T-helper 1 cell treated with Interleukin-12 subunit alpha and Interleukin-12 subunit beta and Interleukin-4 antibody, amounts not matched to agents 30 ng/mL and 1 ng/mL, for 36 hours (primary cell): ENCODE results near the gene PON3. TPM values are rescaled to one million over a fixed set of nuclear protein-coding genes. Genes with fewer than 3 reads are reported as not detected.

Source experiments
- intact Hi-C: fragments of 100-400 bp; cut with micrococcal nuclease; formaldehyde crosslinking; loops from one replicate; pipeline ENCODE4 v1.15.1; 2024
- total RNA-seq: library from RNA; stranded (reverse); gene quantifications from 2 replicates; pipeline ENCODE4 v1.2.3, GENCODE V29; 2022

The PON3 gene
- total RNA-seq, 1 donor from 2014 or later: not detected

GRCh38 chr7:95342642-95343307 lies 53.4 kb downstream of the PON3 start:
- intact Hi-C loops: no loop called here

GRCh38 chr7:95342029-95342428 lies 54.1 kb downstream of the PON3 start:
- intact Hi-C loops: no loop called here

GRCh38 chr7:95340491-95340890 lies 55.7 kb downstream of the PON3 start:
- intact Hi-C loops: no loop called here

GRCh38 chr7:95338832-95339231 lies 57.3 kb downstream of the PON3 start:
- intact Hi-C loops: loop anchor here (10.0 kb wide), 1 partner anchor 1146 kb away; no protein-coding TSS in a partner anchor

DNA sequence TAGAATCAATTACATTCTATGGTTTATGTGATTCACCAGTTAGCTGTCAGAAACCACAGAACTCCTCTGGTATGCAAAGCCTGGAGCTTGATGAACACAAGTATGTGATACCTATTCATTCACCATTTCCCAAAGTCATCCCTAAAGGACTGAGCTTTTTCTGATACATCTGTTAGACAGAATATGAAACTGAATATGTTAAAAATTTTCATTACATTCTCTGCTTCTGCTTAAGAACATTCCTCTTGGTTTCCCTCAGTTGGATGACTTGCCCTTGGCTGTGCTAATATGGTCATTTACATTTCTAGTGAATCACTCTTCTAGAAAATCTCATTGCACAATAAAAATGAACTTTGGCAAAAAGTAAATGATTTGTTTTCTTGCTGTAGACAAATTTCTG lies 61.1 kb downstream of the PON3 start:
- intact Hi-C loops: loop anchor here (10.0 kb wide), 1 partner anchor 1150 kb away; no protein-coding TSS in a partner anchor

- intact Hi-C loops: loop anchor here (5.0 to 10.0 kb wide), 3 partner anchors 677 to 1332 kb away; partner anchors contain the start of genes BET1 and SGCE
Observed at GRCh38 chr7:95334447-95334846, 61.7 kb downstream of the PON3 start.

GRCh38 chr7:95330961-95331337 lies 65.2 kb downstream of the PON3 start:
- intact Hi-C loops: loop anchor here (2.0 to 10.0 kb wide), 9 partner anchors 66 to 1329 kb away; partner anchors contain the start of genes BET1, COL1A2, PON2 and PON3

- intact Hi-C loops: loop anchor here (2.0 to 10.0 kb wide), 9 partner anchors 66 to 1328 kb away; partner anchors contain the start of genes BET1, COL1A2, PON2 and PON3
Observed at GRCh38 chr7:95330204-95330960, 65.8 kb downstream of the PON3 start.

- intact Hi-C loops: no loop called here
Observed at GRCh38 chr7:95327356-95327755, 68.8 kb downstream of the PON3 start.

- intact Hi-C loops: no loop called here
Observed at GRCh38 chr7:95324431-95324830, 71.7 kb downstream of the PON3 start, which contains the start of gene PON1. Gene PON1, minus strand, starts transcription at chr7:95324532. Its CDS starts 57 bp downstream, at chr7:95324475.

GRCh38 chr7:95323410-95324129 lies 72.6 kb downstream of the PON3 start:
- intact Hi-C loops: no loop called here

GRCh38 chr7:95322854-95323253 lies 73.3 kb downstream of the PON3 start:
- intact Hi-C loops: no loop called here

- intact Hi-C loops: no loop called here
Observed at GRCh38 chr7:95322396-95322795, 73.8 kb downstream of the PON3 start.

DNA sequence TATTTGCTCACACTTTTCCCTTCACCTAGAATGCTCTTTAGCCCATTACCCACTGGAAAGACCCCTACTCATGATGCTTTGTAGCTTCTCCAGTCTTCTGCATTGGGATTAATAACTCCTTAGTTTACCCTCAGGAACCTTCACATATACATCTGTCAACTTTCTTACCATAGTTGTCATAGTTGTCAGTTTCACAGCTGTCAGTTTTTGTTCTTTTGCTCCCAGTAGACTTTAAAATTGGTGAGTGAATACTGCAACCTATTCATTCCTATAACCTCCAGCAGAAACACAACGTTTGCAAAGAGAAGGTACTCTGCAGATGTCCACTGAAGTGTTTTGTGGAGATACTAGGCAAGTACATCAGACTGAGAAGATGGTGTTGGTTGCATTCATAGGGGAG lies 74.5 kb downstream of the PON3 start:
- intact Hi-C loops: no loop called here

DNA sequence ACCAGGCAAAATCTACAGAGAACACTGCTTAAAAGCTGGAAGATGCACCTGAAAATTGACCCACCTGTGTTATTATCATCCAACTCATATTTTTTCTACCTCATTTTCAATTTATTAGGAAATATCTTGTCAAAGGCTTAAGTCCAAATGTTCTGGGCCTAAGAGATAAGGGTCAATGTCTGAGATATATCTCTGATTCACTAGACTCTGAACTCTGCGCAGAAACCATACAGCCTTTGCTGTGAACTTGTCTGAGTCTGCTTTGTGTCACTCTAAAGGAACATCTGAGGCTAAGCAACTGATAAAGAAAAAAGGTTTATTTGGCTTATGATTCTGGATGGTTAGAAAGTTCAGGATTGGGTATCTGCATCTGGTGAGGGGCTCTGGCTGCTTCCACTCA lies 75.5 kb downstream of the PON3 start:
- intact Hi-C loops: no loop called here

DNA sequence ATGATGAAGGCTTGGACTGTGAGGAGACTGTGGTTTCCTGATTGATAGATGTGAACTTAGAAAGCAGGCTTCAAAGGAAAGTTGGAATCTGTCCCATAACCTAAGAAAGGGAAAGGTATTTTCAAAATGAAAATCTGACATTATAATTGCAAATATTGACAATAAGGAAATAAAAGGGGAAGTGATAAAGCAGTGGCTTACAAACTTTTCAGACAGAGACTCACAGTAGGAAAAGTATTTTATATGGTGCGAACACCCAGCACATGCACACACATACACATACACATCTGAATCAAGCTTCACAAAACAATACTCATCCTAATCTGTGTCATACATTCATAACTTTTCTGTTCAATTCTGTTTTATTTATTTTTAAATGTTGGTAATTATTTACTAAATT lies 76.6 kb downstream of the PON3 start:
- intact Hi-C loops: no loop called here

- intact Hi-C loops: no loop called here
Observed at GRCh38 chr7:95318501-95319100, 77.6 kb downstream of the PON3 start.

- intact Hi-C loops: no loop called here
Observed at GRCh38 chr7:95317966-95318365, 78.2 kb downstream of the PON3 start.

DNA sequence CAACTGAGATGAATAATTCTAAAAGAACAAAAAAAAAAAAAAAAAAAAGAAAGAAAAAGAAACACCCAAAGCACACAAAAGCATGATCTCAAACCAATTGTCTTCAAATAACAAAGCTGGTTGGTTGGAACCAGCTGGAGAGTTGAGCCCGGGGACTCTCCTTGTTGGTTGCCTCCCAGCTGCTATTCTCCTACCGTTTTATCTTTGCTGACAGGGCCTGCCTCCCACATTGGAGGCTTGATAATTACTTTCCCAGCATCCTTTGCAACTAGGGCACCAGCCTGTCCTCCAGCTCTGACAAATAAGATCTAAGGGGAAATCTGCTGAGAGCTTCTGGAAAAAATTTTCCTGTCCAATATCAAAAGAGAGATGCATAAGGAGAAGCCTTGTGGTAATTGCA lies 78.6 kb downstream of the PON3 start:
- intact Hi-C loops: no loop called here

- intact Hi-C loops: no loop called here
Observed at GRCh38 chr7:95316588-95316987, 79.6 kb downstream of the PON3 start.

- intact Hi-C loops: no loop called here
Observed at GRCh38 chr7:95312561-95312960, 83.6 kb downstream of the PON3 start.
